AG09319 (cell line): ENCODE measurements around the gene SAMMSON.

Experiments
- DNase-seq: peaks from one replicate; pipeline ENCODE4 v3.0.0-alpha.2; 2010; ENCODE audit warnings: low read depth; ENCODE audit errors: extremely low read depth
- TF ChIP-seq, protein P1 (sequence below): IDR thresholded peaks from 2 replicates; pipeline ENCODE4 v1.5.1; 2011; ENCODE audit warnings: low read depth, mild to moderate bottlenecking, inconsistent platforms, low read length, moderate library complexity

SAMMSON gene

GRCh38 chr3:69972672-69973071 is 26.9 kb upstream of the SAMMSON start:
- TF ChIP-seq, protein P1, sequence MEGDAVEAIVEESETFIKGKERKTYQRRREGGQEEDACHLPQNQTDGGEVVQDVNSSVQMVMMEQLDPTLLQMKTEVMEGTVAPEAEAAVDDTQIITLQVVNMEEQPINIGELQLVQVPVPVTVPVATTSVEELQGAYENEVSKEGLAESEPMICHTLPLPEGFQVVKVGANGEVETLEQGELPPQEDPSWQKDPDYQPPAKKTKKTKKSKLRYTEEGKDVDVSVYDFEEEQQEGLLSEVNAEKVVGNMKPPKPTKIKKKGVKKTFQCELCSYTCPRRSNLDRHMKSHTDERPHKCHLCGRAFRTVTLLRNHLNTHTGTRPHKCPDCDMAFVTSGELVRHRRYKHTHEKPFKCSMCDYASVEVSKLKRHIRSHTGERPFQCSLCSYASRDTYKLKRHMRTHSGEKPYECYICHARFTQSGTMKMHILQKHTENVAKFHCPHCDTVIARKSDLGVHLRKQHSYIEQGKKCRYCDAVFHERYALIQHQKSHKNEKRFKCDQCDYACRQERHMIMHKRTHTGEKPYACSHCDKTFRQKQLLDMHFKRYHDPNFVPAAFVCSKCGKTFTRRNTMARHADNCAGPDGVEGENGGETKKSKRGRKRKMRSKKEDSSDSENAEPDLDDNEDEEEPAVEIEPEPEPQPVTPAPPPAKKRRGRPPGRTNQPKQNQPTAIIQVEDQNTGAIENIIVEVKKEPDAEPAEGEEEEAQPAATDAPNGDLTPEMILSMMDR = no peak
- no peak for DNase-seq

DNA sequence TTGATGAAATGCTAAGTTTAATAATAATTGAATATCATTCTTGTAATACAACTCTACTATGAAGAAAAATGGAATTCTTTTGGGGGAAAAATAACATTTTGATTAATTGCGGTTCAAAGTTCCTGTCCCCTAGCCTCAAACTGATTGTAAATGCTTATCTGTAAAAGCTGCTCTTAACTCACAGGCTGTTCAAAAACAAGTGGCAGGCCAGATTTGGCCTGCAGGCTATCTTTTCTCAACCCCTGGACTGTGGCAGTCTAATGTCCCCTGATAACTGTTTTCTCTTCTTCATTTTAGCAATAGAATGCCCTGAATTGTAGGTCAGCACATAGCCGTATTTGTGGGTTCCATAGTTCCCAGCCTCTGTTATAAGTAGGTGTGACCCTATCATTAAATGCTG is 23.5 kb upstream of the SAMMSON start:
- TF ChIP-seq, protein P1 = no peak
- no peak for DNase-seq

DNA sequence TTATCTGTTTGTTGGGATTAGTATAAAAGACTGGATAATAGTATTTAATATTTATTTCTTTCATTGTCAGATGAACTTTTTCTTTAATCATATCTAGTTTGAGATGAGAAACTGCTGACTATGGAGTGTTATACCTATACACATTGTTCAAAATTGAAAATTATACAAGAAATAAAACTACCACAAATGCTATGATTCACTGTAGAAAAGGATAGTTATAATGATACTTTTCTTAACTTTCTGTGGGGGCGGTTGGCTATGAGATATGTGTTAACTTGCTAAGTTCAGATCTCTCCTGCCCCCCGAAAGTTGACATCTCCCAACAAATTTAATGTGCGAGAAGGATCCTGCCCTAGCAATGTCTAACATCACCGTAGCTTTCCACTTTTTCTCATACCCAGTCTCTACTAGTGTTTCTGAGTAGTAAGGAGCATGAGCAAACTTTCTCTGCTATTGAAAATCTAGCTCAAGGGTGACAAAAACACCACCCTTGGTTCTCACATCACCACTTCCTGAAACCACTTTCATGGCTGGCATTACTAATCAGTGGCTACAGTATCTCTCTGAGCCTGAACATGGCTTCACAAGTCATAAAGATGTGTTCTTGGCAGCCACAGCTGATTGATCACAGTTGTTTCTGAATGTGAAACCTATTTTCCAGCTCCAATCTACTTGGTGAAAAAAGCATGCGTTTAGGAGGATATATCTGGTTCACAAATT is 15.8 kb upstream of the SAMMSON start:
- TF ChIP-seq, protein P1 = no peak
- DNase-seq = no peak

GRCh38 chr3:69985266-69985665 is 14.3 kb upstream of the SAMMSON start:
- TF ChIP-seq, protein P1 = no peak
- no peak for DNase-seq

DNA sequence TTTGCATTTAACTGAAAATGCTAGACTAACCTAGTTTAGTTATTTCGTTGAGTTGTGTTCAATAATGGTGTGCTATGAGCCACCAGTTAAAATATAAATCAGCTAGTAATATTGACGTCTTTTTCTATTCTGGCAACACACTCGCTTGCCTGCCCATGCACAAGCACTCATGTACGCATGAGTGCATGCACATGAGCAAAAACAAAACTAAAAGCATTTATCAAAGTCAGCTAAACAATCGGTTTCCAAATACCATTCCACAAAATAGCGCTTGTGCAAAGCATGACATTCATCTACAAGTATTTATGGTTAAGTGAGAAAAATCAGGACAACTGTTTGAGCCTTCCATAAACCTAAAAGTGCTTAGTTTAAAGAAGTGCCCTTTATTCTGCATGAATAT is 13.1 kb upstream of the SAMMSON start:
- no peak for DNase-seq
- TF ChIP-seq, protein P1 = no peak

DNA sequence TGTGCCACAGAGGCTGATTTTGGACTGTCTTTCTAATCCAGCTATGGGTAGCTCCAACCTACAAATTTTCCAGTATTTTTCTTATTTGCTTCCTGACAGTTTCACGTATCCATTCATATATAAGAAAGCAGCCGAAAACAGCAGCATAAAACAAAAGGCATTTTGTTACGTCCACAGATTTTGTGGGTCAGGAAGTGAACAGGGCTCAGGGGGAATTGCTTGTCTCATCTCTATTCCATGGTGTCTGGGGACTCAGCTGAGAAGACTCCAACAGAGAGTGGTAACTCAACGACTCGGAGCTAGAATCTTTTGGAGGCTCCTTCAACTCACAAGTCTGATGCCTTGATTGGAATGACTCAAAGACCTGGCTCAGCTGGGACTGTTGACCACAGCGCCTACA is 11.7 kb upstream of the SAMMSON start:
- DNase-seq = no peak
- TF ChIP-seq, protein P1 = no peak

GRCh38 chr3:69993757-69994156 is 5.8 kb upstream of the SAMMSON start:
- no peak for DNase-seq
- TF ChIP-seq, protein P1 = no peak
